NCI-H510A (cell line): Measurements from ENCODE around the gene ALCAM.
A peak's percentile ranks its signal among the peaks of the same experiment; 100 is the strongest.

Source experiments
- DNase-seq: peaks from one replicate; lab custom pipeline; 2025; lab: John Stamatoyannopoulos, UW

Gene ALCAM

GRCh38 chr3:105527949-105528348 is 161.2 kb downstream of the ALCAM start:
- DNase-seq = peak; percentile 66

GRCh38 chr3:105528955-105529354 is 162.2 kb downstream of the ALCAM start:
- no peak for DNase-seq

GRCh38 chr3:105529456-105529855 is 162.7 kb downstream of the ALCAM start:
- DNase-seq = no peak

DNA sequence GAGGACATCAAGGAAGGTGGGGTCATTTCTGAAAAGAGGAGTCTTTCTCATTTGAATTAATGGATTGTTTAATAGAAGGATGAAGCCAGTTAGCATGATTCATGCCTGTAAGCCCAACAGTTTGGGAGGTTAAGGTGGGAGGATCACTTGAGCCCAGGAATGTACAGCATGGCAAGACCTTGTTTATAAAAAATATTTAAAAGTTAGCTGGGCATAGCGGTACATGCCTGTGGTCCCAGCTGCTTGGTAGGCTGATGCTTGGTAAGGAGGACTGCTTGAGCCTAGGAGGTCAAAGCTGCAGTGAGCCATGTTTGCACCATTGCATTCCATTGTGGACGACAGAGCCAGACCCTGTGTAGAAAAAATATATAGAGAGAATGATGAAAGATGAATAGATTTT is 165.5 kb downstream of the ALCAM start:
- no peak for DNase-seq

DNA sequence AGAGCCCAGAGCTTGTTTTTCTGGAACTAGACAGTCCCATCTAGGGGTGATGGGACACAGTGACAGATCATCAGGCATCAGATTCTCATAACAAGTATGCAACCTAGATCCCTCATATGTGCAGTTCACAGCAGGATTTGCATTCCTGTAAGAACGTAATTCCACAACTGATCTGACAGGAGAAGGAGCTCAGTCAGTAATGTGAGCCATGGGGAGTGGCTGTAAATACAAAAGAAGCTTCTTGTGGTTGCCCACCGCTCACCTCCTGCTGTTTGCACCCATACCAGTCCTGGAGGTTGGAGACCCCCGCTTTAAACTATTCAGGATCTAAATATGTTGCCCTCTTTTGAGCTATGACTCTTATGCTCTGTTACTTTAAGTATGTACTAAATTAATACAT is 167.3 kb downstream of the ALCAM start:
- no peak for DNase-seq

- DNase-seq = no peak
Observed at GRCh38 chr3:105534491-105534890, 167.8 kb downstream of the ALCAM start.

GRCh38 chr3:105537371-105538080 is 170.8 kb downstream of the ALCAM start:
- no peak for DNase-seq

DNA sequence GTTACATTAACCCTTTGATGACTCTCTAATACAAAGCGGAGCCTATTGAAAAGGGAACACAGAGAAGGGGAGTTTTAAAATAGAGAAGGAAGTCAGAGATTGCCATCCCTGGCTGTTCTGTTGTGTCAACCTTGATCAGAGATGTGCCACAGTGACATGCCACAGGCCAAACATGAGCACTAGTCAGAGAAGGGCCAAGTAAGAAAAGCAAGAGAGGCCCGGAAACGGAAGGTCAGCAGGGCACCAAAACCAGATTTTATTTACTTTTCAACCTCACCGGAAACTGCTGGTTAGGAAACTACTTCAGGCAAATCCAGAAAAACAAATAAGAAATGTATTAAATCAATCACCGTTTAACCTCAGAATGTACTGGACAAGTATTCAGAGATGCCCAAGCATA is 171.8 kb downstream of the ALCAM start:
- DNase-seq = no peak

GRCh38 chr3:105539897-105540296 is 173.2 kb downstream of the ALCAM start:
- no peak for DNase-seq

GRCh38 chr3:105542282-105543019 is 175.7 kb downstream of the ALCAM start:
- no peak for DNase-seq

DNA sequence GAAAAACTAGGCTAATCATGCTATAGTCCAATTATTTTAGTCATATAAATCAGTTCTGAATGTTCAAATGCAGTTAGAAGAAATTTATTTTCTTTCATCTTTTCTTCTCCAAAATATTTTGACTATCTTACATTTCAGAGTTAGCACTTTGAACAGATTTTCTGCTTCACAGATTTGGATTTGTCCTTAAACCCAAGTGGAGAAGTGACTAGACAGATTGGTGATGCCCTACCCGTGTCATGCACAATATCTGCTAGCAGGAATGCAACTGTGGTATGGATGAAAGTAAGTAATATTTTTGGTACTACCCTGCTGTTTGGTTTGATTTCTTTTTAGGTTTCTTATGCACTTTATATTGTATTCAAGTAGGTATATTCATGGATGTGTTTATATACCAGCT is 178.3 kb downstream of the ALCAM start:
- no peak for DNase-seq

- DNase-seq = no peak
Observed at GRCh38 chr3:105553851-105554250, 187.1 kb downstream of the ALCAM start.

- no peak for DNase-seq
Observed at GRCh38 chr3:105555206-105555605, 188.5 kb downstream of the ALCAM start.

DNA sequence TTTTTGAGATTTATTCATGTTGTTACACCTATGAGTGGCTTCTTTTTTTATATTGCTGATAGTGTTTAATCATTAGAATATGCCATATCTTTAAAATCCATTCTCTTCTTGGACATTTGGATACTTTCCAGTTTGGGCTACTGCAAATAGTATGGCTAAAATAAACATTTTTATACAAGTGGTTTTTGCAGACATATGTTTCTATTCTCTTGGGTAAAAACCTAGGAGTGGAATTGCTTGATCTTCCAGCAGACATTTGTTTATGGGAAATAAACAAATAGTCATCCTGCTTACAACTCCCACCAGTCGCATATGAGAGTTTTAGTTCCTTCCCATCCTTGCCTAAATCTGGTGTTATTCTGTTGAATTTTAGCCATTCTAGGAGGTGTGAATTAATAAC is 193.1 kb downstream of the ALCAM start:
- no peak for DNase-seq

DNA sequence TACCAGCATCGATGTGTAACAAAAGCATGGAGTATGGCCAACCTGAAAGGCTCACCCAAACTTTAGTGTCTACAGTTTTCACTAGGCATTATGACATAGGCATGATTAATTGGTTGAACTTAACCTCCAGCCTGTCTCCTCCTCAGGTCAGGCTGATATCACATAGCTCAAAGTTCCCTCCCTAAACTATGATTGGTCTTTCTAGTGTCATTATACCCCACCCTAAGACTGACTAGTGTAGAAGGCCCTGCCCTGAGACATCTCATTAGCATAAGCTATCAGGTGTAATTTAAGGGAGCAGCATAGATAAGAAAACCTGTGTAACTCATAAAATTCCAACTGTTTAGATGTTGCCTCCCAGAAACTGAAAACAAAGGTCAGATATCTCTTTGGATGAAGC is 195.2 kb downstream of the ALCAM start:
- no peak for DNase-seq

DNA sequence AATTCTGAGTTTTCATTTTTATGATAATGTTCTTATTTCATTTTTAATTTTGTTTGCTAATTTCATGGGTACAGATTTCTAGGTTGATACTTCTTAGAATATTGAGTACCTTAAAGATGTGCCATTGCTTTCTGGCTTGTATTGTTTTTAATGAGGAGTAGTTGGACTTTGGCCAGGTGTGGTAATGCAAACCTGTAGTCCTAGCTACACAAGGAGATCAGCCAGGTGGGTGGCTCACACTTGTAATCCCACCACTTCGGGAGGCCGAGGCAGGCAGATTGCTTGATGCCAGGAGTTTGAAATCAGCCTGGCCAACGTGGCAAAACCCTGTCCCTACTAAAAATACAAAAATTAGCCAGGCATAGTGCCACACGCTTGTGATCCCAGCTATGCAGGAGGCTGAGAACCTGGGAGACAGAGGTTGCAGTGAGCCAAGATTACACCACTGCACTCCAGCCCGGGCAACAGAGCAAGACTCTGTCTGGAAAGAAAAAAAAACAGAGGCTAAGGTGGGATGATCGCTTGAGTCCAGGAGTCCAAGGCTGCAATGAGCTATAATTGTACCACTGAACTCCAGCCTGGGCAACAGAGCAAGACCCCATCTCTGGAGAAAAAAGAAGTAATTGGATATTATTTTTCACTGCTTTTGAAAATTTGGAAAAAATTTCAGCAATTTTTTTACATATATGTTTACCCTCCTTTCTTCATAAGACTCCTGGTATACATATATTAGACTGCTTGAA is 198.0 kb downstream of the ALCAM start:
- no peak for DNase-seq

DNA sequence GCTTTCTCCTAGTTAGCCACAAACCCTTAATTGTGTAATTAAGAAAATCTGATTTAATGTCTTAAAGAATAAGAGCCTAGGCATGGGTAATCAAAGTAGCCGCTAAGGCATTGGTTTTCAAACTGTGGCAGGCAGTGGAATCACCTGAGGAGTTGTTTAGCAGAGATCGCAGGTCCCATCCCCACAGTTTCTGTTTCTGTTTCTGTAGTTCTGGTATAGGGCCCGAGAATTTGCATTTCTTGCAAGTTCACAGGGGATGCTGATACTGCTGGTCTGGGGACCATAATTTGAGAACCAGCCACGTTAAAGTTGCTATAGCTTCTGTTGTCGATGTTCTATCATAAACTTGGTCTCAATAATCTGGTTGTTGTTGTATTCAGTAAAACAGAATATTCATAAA is 204.3 kb downstream of the ALCAM start:
- no peak for DNase-seq

DNA sequence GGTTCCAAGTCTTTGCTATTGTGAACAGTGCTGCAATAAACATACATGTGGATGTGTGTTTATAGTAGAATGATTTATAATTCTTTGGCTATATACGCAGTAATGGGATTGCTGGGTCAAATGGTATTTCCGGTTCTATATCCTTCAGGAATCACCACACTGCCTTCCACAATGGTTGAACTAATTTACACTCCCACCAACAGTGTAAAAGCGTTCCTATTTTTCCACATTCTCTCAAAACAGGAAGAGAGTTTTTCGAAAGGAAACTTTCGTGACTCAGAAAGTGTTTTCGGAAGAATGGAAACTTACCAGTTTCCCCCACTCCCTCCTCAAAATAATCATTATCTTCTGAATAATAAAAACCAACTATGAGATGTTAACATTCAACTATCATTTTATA is 205.8 kb downstream of the ALCAM start:
- DNase-seq = no peak

GRCh38 chr3:105579439-105579838 is 212.7 kb downstream of the ALCAM start:
- DNase-seq = no peak

DNA sequence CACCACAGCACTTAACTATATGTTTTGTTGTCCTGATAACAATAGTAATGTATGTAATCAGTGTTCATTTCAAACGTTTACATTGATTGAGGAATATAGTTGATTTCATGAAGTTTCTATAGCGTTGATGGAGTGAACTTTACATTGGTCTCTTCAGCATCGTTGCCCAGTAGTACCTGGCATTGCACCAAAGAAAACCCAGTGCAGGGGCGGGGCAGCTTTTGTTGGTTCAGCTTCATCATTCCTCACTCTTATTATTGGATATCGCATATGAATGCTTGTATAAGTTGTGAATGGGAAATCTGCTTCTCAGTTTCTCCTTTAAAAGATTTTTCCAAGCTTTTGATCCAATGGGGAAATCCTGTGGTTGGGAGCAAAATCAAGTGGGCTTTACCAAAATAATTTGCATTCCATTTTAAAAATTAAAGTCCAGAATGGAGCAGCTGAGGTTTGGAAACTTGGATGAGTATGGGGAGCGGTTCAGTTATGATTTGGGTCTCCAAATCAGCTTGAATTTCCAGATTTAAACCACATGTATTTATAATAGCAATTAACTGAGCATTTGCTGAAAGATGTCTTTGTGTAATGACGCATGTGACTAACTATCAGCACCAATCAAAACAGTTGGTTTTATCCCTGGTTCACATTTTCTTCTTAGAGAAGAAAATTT is 213.7 kb downstream of the ALCAM start:
- DNase-seq = no peak

DNA sequence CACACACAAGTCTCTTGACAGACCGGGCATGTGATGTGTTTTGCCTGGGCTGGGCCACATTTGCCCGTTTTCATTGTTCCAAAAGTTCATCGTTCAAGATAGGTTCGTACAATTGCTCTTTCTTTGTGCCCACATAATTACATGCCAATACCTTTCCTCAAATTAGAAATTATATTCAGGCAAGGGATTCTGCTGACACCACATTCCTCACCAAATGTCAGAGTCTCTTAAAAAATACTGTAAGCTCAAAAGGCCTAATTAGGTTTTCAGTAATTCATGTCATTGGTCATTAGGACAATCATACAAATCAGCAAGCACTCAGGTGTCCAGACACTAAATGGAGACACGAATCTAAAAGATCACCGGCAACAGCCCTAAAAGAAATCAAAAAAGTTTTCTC is 215.3 kb downstream of the ALCAM start:
- DNase-seq = no peak

GRCh38 chr3:105584003-105584790 is 217.5 kb downstream of the ALCAM start:
- no peak for DNase-seq
